ENCODE data around the gene SALL1. TPM values are rescaled to one million over a fixed set of nuclear protein-coding genes. Genes with fewer than 3 reads are reported as not detected.

SALL1 gene
- total and polyA plus RNA-seq, 4 experiments from 2014 or later: not detected

GRCh38 chr16:51163894-51164566 lies 13.0 kb upstream of the SALL1 start:
- no peak for DNase-seq
- Mint-ChIP-seq H3K4me3 (no peak overlapping the region), H3K4me1 (no peaks in the 10 kb centered on the region), H3K27me3 (peaks cover 0 to 4% of the 10 kb centered on the region in 2 donors), H3K9me3 (peaks cover 0 to 13% (median 3%) of the 10 kb centered on the region in 8 donors), H3K36me3 (no peaks in the 10 kb centered on the region), H3K27ac (no peak overlapping the region)
- intact Hi-C loops (cut with micrococcal nuclease): no loop called here
- Histone ChIP-seq H3K27ac (ENCODE audit: low read depth, low read length) (no peak overlapping the region), H3K4me1 (ENCODE audit: insufficient read depth, low read length) (no peaks in the 10 kb centered on the region), H3K36me3 (ENCODE audit: insufficient read depth, low read length) (no peaks in the 10 kb centered on the region), H3K27me3 (ENCODE audit: insufficient read depth, low read length) (no peaks in the 10 kb centered on the region), H3K9me3 (ENCODE audit: control insufficient read depth in 1 of 2, low read length in 2 of 2) (no peaks in the 10 kb centered on the region), H3K4me3 (ENCODE audit: low read length in 2 of 2) (no peak overlapping the region)
- ChIA-PET POLR2A (ENCODE audit: partially characterized antibody) (no interaction called here), CTCF (ENCODE audit: partially characterized antibody) (no interaction called here)

- no peak for DNase-seq
- Mint-ChIP-seq H3K27ac (no peak overlapping the region), H3K36me3 (no peaks in the 10 kb centered on the region), H3K9me3 (peaks cover 0 to 13% (median 3%) of the 10 kb centered on the region in 8 donors), H3K4me3 (no peak overlapping the region), H3K4me1 (no peaks in the 10 kb centered on the region), H3K27me3 (peaks cover 4 to 6% of the 10 kb centered on the region in 2 donors)
- Histone ChIP-seq H3K27me3 (ENCODE audit: insufficient read depth, low read length) (no peaks in the 10 kb centered on the region), H3K27ac (ENCODE audit: low read depth, low read length) (no peak overlapping the region), H3K36me3 (ENCODE audit: insufficient read depth, low read length) (no peaks in the 10 kb centered on the region), H3K4me1 (ENCODE audit: insufficient read depth, low read length) (no peaks in the 10 kb centered on the region), H3K4me3 (ENCODE audit: low read length in 2 of 2) (no peak overlapping the region), H3K9me3 (ENCODE audit: control insufficient read depth in 1 of 2, low read length in 2 of 2) (no peaks in the 10 kb centered on the region)
- intact Hi-C loops (cut with micrococcal nuclease): no loop called here
- CTCF ChIA-PET (ENCODE audit: partially characterized antibody): no interaction called here
- POLR2A ChIA-PET (ENCODE audit: partially characterized antibody): no interaction called here
Observed at GRCh38 chr16:51163366-51163765, 12.3 kb upstream of the SALL1 start.

GRCh38 chr16:51161440-51162195 lies 10.5 kb upstream of the SALL1 start:
- Mint-ChIP-seq H3K36me3 (no peaks in the 10 kb centered on the region), H3K27me3 (peaks cover 15% of the 10 kb centered on the region in 2 donors), H3K9me3 (peaks cover 0 to 18% (median 3%) of the 10 kb centered on the region in 8 donors), H3K4me1 (no peaks in the 10 kb centered on the region), H3K27ac (no peak overlapping the region), H3K4me3 (no peak overlapping the region)
- ChIA-PET POLR2A (ENCODE audit: partially characterized antibody) (no interaction called here), CTCF (ENCODE audit: partially characterized antibody) (no interaction called here)
- Histone ChIP-seq H3K4me1 (ENCODE audit: insufficient read depth, low read length) (no peaks in the 10 kb centered on the region), H3K4me3 (ENCODE audit: low read length in 2 of 2) (no peak overlapping the region), H3K27me3 (ENCODE audit: insufficient read depth, low read length) (no peaks in the 10 kb centered on the region), H3K9me3 (ENCODE audit: control insufficient read depth in 1 of 2, low read length in 2 of 2) (no peaks in the 10 kb centered on the region), H3K27ac (ENCODE audit: low read depth, low read length) (no peak overlapping the region), H3K36me3 (ENCODE audit: insufficient read depth, low read length) (no peaks in the 10 kb centered on the region)
- intact Hi-C loops (cut with micrococcal nuclease): no loop called here
- no peak for DNase-seq

- H3K9me3 ChIP-seq (ENCODE audit: control insufficient read depth in 1 of 2, low read length in 2 of 2): no peaks in the 10 kb centered on the region
- no peak overlapping the region for H3K27ac ChIP-seq (ENCODE audit: low read depth, low read length)
- no peaks in the 10 kb centered on the region for H3K36me3 Mint-ChIP-seq
- no peak overlapping the region for H3K4me3 Mint-ChIP-seq
- H3K27ac Mint-ChIP-seq: no peak overlapping the region
- peaks cover 3% of the 10 kb centered on the region for H3K27me3 ChIP-seq (ENCODE audit: insufficient read depth, low read length)
- H3K27me3 Mint-ChIP-seq: peaks cover 26% of the 10 kb centered on the region in 2 donors
- no peaks in the 10 kb centered on the region for H3K4me1 Mint-ChIP-seq
- no peaks in the 10 kb centered on the region for H3K36me3 ChIP-seq (ENCODE audit: insufficient read depth, low read length)
- CTCF ChIA-PET (ENCODE audit: partially characterized antibody): no interaction called here
- H3K4me3 ChIP-seq (ENCODE audit: low read length in 2 of 2): no peak overlapping the region
- POLR2A ChIA-PET (ENCODE audit: partially characterized antibody): no interaction called here
- no peaks in the 10 kb centered on the region for H3K4me1 ChIP-seq (ENCODE audit: insufficient read depth, low read length)
- H3K9me3 Mint-ChIP-seq: peaks cover 0 to 18% (median 3%) of the 10 kb centered on the region in 8 donors
- no peak for DNase-seq
- intact Hi-C loops (cut with micrococcal nuclease): no loop called here
Observed at GRCh38 chr16:51159865-51160264, 8.8 kb upstream of the SALL1 start.

GRCh38 chr16:51159296-51159695 lies 8.2 kb upstream of the SALL1 start:
- CTCF ChIA-PET (ENCODE audit: partially characterized antibody): no interaction called here
- DNase-seq: no peak
- Mint-ChIP-seq H3K27me3 (peaks cover 27% of the 10 kb centered on the region in 2 donors), H3K4me3 (no peak overlapping the region), H3K36me3 (no peaks in the 10 kb centered on the region), H3K4me1 (no peaks in the 10 kb centered on the region), H3K27ac (no peak overlapping the region), H3K9me3 (peaks cover 0 to 18% (median 3%) of the 10 kb centered on the region in 8 donors)
- Histone ChIP-seq H3K27ac (ENCODE audit: low read depth, low read length) (no peak overlapping the region), H3K27me3 (ENCODE audit: insufficient read depth, low read length) (peaks cover 3% of the 10 kb centered on the region), H3K36me3 (ENCODE audit: insufficient read depth, low read length) (no peaks in the 10 kb centered on the region), H3K4me3 (ENCODE audit: low read length in 2 of 2) (no peak overlapping the region), H3K9me3 (ENCODE audit: control insufficient read depth in 1 of 2, low read length in 2 of 2) (no peaks in the 10 kb centered on the region), H3K4me1 (ENCODE audit: insufficient read depth, low read length) (no peaks in the 10 kb centered on the region)
- intact Hi-C loops (cut with micrococcal nuclease): no loop called here
- POLR2A ChIA-PET (ENCODE audit: partially characterized antibody): no interaction called here

- no peak overlapping the region for H3K4me3 Mint-ChIP-seq
- Histone ChIP-seq H3K4me3 (ENCODE audit: low read length in 2 of 2) (no peak overlapping the region), H3K9me3 (ENCODE audit: control insufficient read depth in 1 of 2, low read length in 2 of 2) (no peaks in the 10 kb centered on the region), H3K36me3 (ENCODE audit: insufficient read depth, low read length) (no peaks in the 10 kb centered on the region), H3K4me1 (ENCODE audit: insufficient read depth, low read length) (no peaks in the 10 kb centered on the region), H3K27me3 (ENCODE audit: insufficient read depth, low read length) (peaks cover 13% of the 10 kb centered on the region), H3K27ac (ENCODE audit: low read depth, low read length) (no peak overlapping the region)
- peaks cover 0 to 25% (median 5%) of the 10 kb centered on the region in 8 donors for H3K9me3 Mint-ChIP-seq
- POLR2A ChIA-PET (ENCODE audit: partially characterized antibody): no interaction called here
- intact Hi-C loops (cut with micrococcal nuclease): no loop called here
- DNase-seq: no peak
- H3K27ac Mint-ChIP-seq: no peak overlapping the region
- peaks cover 0 to 8% (median 5%) of the 10 kb centered on the region in 4 donors for H3K4me1 Mint-ChIP-seq
- CTCF ChIA-PET (ENCODE audit: partially characterized antibody): no interaction called here
- peaks cover 38 to 41% of the 10 kb centered on the region in 2 donors for H3K27me3 Mint-ChIP-seq
- H3K36me3 Mint-ChIP-seq: peaks cover 3 to 5% of the 10 kb centered on the region in 2 donors
Observed at GRCh38 chr16:51157698-51158097, 6.6 kb upstream of the SALL1 start.

GRCh38 chr16:51156807-51157200 lies 5.7 kb upstream of the SALL1 start:
- DNase-seq: no peak
- Mint-ChIP-seq H3K27me3 (peaks cover 39 to 42% of the 10 kb centered on the region in 2 donors), H3K27ac (no peak overlapping the region), H3K4me1 (peaks cover 0 to 9% (median 5%) of the 10 kb centered on the region in 4 donors), H3K36me3 (peaks cover 3 to 5% of the 10 kb centered on the region in 2 donors), H3K4me3 (no peak overlapping the region), H3K9me3 (peaks cover 0 to 25% (median 5%) of the 10 kb centered on the region in 8 donors)
- peaks cover 13% of the 10 kb centered on the region for H3K27me3 ChIP-seq (ENCODE audit: insufficient read depth, low read length)
- H3K36me3 ChIP-seq (ENCODE audit: insufficient read depth, low read length): no peaks in the 10 kb centered on the region
- intact Hi-C loops (cut with micrococcal nuclease): no loop called here
- H3K4me3 ChIP-seq (ENCODE audit: low read length in 2 of 2): no peak overlapping the region
- ChIA-PET POLR2A (ENCODE audit: partially characterized antibody) (no interaction called here), CTCF (ENCODE audit: partially characterized antibody) (no interaction called here)
- no peaks in the 10 kb centered on the region for H3K4me1 ChIP-seq (ENCODE audit: insufficient read depth, low read length)
- no peak overlapping the region for H3K27ac ChIP-seq (ENCODE audit: low read depth, low read length)
- H3K9me3 ChIP-seq (ENCODE audit: control insufficient read depth in 1 of 2, low read length in 2 of 2): no peaks in the 10 kb centered on the region
